ENCODE data around the gene SUCLG1. TPM values are rescaled to one million over a fixed set of nuclear protein-coding genes. Genes with fewer than 3 reads are reported as not detected.

The SUCLG1 gene
- total RNA-seq, 1 experiment from 2014 or later: 83.4 TPM

DNA sequence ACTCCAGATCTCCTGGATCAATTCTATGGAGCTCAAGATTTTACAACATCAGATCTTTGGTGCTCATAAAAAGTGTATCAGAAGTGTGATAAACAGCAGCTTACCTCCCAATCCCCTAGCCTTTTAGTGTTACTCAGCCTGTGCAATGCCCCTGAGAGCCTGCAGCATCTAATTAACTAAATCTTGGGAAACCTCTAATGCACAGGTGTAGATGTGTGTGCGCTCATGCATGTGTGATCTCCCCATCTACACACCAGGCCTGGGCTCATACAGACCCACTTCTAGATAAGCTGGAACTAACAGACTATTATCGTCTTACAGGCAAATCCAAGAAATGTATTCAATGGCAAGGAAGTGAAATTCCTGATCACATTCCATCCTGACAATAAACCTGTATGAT lies 7.5 kb downstream of the SUCLG1 start:
- no peak for TF ChIP-seq EZH2phosphoT487 (IDR thresholded peaks at IDR 0.05; ENCODE audit: borderline replicate concordance, low read length)
- TF ChIP-seq EZH2 (IDR thresholded peaks at IDR 0.05; ENCODE audit: low read length, unreplicated experiment): no peak
- TF ChIP-seq, protein P1, sequence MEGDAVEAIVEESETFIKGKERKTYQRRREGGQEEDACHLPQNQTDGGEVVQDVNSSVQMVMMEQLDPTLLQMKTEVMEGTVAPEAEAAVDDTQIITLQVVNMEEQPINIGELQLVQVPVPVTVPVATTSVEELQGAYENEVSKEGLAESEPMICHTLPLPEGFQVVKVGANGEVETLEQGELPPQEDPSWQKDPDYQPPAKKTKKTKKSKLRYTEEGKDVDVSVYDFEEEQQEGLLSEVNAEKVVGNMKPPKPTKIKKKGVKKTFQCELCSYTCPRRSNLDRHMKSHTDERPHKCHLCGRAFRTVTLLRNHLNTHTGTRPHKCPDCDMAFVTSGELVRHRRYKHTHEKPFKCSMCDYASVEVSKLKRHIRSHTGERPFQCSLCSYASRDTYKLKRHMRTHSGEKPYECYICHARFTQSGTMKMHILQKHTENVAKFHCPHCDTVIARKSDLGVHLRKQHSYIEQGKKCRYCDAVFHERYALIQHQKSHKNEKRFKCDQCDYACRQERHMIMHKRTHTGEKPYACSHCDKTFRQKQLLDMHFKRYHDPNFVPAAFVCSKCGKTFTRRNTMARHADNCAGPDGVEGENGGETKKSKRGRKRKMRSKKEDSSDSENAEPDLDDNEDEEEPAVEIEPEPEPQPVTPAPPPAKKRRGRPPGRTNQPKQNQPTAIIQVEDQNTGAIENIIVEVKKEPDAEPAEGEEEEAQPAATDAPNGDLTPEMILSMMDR (conservative IDR thresholded peaks at IDR 0.05; ENCODE audit: low read depth, low read length): no peak
- DNase-seq (no peak), ATAC-seq (no peak)
- Histone ChIP-seq H3K9me2 (replicated peaks; ENCODE audit: low read length) (no peaks in the 10 kb centered on the region), H3F3A (ENCODE audit: low read length, unreplicated experiment) (no peaks in the 10 kb centered on the region), H3K27me3 (ENCODE audit: low read length) (no peaks in the 10 kb centered on the region), H3K36me3 (ENCODE audit: low read depth, low read length) (peaks cover 4% of the 10 kb centered on the region; the same call in 1 of the 2 replicates), H4K20me1 (ENCODE audit: low read length) (no peaks in the 10 kb centered on the region), H3K4me3 (ENCODE audit: low read length) (no peak overlapping the region), H3K9ac (ENCODE audit: low read length) (no peak overlapping the region), H3K79me2 (ENCODE audit: low read length) (peaks cover 67% of the 10 kb centered on the region), H3K9me3 (ENCODE audit: low read length) (no peaks in the 10 kb centered on the region), H3K4me1 (ENCODE audit: insufficient read depth, low read length) (no peaks in the 10 kb centered on the region), H3K4me2 (ENCODE audit: low read length) (no peak overlapping the region), H3K27ac (ENCODE audit: low read length) (no peak overlapping the region), H2AFZ (ENCODE audit: low read length) (no peak overlapping the region)
- BruUV-seq (replicated peaks): no TSS peak
- ChIA-PET CTCF (no interaction called here), POLR2A (ENCODE audit: unreplicated experiment) (no interaction called here)
- intact Hi-C loops (cut with micrococcal nuclease): no loop called here

DNA sequence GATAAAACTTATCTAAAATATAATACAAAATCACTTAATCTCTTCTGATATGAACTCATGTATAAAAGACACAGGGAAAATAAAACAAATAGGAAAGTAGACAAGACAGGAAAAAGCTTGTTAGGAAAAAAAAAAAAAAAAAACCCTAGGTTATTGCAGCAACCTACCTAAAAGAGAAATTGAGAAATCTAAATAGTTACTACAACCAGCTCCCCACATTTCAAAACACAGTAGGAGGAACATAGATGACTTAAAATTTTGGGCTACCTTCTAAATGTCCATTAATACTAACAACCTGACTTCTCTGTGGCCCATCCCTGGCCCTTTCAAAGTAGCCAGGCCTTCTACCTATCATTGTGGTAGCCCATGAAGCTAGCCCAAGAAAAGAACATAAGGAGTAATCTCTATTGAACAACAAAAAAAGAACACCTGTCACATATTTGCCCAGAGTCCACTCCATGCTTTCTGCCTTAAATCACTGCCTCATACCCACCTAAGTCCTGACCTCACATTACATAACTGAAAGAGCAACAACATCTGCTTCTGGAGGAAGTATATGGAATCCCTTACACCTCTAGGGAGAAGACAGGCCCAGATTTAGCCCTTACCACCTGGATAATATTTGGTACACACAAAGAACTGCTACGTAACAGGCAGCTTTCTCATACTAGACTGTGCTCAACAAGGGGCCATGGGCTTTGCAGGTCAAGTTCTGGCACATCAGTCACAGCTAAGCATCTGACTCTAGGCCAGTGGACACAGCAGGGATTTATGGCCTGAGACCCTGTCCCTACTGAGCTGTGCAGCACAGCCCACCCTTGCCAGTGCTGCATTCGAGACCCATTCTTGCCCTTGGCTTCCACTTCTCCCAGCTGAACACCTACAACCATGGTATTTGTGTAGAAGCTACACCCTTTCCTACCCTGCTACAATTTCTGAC lies 8.5 kb downstream of the SUCLG1 start:
- H3K9me2 ChIP-seq (replicated peaks; ENCODE audit: low read length): no peaks in the 10 kb centered on the region
- H2AFZ ChIP-seq (ENCODE audit: low read length): no peak overlapping the region
- no peaks in the 10 kb centered on the region for H4K20me1 ChIP-seq (ENCODE audit: low read length)
- H3K27me3 ChIP-seq (ENCODE audit: low read length): no peaks in the 10 kb centered on the region
- no peak overlapping the region for H3K27ac ChIP-seq (ENCODE audit: low read length)
- H3K9ac ChIP-seq (ENCODE audit: low read length): no peak overlapping the region
- no peak overlapping the region for H3K4me2 ChIP-seq (ENCODE audit: low read length)
- ChIA-PET CTCF (no interaction called here), POLR2A (ENCODE audit: unreplicated experiment) (interaction anchor here (0.7 kb wide), 2 partner anchors 9 to 555 kb away, joined by 16 to 25 read pairs; no protein-coding TSS in a partner anchor)
- H3K9me3 ChIP-seq (ENCODE audit: low read length): no peaks in the 10 kb centered on the region
- H3K4me1 ChIP-seq (ENCODE audit: insufficient read depth, low read length): no peaks in the 10 kb centered on the region
- intact Hi-C loops (cut with micrococcal nuclease): no loop called here
- TF ChIP-seq, protein P1 (conservative IDR thresholded peaks at IDR 0.05; ENCODE audit: low read depth, low read length): no peak
- no peak for TF ChIP-seq EZH2phosphoT487 (IDR thresholded peaks at IDR 0.05; ENCODE audit: borderline replicate concordance, low read length)
- no peak for TF ChIP-seq EZH2 (IDR thresholded peaks at IDR 0.05; ENCODE audit: low read length, unreplicated experiment)
- peaks cover 58% of the 10 kb centered on the region for H3K79me2 ChIP-seq (ENCODE audit: low read length)
- peaks cover 7% of the 10 kb centered on the region; the same call in 1 of the 2 replicates for H3K36me3 ChIP-seq (ENCODE audit: low read depth, low read length)
- no peak overlapping the region for H3K4me3 ChIP-seq (ENCODE audit: low read length)
- no TSS peak for BruUV-seq (replicated peaks)
- H3F3A ChIP-seq (ENCODE audit: low read length, unreplicated experiment): no peaks in the 10 kb centered on the region
- DNase-seq (no peak), ATAC-seq (no peak)

DNA sequence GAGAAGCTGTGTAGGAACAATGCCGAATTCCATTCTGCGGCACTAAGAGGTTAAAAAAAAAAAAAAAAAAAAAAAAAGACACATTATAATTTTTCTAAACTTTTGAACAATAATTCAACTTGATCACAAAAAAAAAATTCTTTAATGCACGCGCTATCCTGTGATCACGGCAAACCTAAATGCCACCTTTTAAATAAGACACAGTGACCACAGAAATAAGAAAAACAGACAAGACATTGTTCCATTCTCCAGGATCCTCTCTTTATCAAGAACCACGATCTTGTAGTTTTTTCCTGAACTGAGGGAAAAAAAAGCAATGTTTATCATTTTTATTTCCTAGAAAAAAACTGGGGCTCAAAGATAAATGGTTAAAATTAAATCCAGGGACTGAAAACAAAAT lies 9.4 kb downstream of the SUCLG1 start:
- Histone ChIP-seq H3K9me2 (replicated peaks; ENCODE audit: low read length) (no peaks in the 10 kb centered on the region), H3K9ac (ENCODE audit: low read length) (no peak overlapping the region), H2AFZ (ENCODE audit: low read length) (no peak overlapping the region), H3F3A (ENCODE audit: low read length, unreplicated experiment) (no peaks in the 10 kb centered on the region), H3K36me3 (ENCODE audit: low read depth, low read length) (peaks cover 7% of the 10 kb centered on the region; the same call in 1 of the 2 replicates), H3K27me3 (ENCODE audit: low read length) (no peaks in the 10 kb centered on the region), H3K4me2 (ENCODE audit: low read length) (no peak overlapping the region), H3K9me3 (ENCODE audit: low read length) (no peaks in the 10 kb centered on the region), H3K4me3 (ENCODE audit: low read length) (no peak overlapping the region), H4K20me1 (ENCODE audit: low read length) (no peaks in the 10 kb centered on the region), H3K4me1 (ENCODE audit: insufficient read depth, low read length) (no peaks in the 10 kb centered on the region), H3K27ac (ENCODE audit: low read length) (no peak overlapping the region), H3K79me2 (ENCODE audit: low read length) (peaks cover 54% of the 10 kb centered on the region)
- no peak for DNase-seq
- no TSS peak for BruUV-seq (replicated peaks)
- ATAC-seq: no peak
- CTCF ChIA-PET: no interaction called here
- POLR2A ChIA-PET (ENCODE audit: unreplicated experiment): no interaction called here
- TF ChIP-seq EZH2 (IDR thresholded peaks at IDR 0.05; ENCODE audit: low read length, unreplicated experiment) (no peak), EZH2phosphoT487 (IDR thresholded peaks at IDR 0.05; ENCODE audit: borderline replicate concordance, low read length) (no peak)
- TF ChIP-seq, protein P1 (conservative IDR thresholded peaks at IDR 0.05; ENCODE audit: low read depth, low read length): no peak
- intact Hi-C loops (cut with micrococcal nuclease): no loop called here
